Measurements from ENCODE around the gene PPARA. TPM values are rescaled to one million over a fixed set of nuclear protein-coding genes. Genes with fewer than 3 reads are reported as not detected.
A peak's percentile ranks its signal among the peaks of the same experiment; 100 is the strongest.

Gene PPARA
- total RNA-seq, 2 experiments from 2014 or later, result 20.7 to 24.9 TPM

DNA sequence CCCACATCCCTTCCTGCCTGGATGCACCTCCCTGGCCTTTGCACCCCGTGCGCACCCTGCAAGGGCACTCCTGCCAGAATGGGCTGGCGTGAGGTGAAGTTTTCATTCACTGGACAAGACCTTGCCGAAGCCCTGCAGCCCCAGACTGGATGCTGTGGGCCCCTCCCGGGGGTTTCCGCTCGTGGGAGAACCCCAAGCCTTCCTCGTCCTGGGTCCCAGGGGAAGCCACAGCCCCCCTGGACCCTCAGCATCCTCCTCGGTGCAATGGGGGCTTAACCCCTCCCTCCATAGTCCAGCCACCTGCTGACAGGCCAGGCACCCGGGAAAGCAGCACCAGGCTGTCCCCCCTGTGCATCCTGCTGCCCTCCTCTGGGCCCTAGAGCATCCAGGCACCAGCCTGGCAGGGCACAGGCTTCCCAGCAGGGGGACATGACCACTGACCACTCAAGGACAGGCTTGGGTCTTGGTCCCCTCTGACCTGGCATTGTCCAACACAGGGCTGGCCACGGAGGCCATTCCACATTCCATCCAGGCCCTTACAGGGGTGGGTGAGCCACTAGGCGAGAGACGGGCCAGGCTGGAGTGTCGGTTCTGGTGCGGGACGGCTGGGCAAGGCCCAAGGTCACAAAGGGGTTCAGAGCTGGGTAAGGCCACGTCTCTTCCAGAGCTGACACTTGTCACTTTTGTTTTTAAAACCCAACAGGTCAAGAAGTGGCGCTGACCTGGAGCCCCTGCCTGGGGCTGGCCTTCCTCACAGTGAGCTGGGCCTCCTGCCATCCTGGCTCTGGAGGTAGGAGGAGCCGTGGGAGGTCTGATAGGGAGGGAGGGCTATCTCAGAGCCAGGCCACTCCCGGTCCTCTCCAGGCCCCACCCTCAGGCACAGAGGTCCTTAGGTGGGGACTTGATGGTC is 41.5 kb upstream of the PPARA start:
- POLR2A ChIA-PET, result no interaction called here
- Mint-ChIP-seq H3K36me3 (no peaks in the 10 kb centered on the region), H3K4me3 (no peak overlapping the region), H3K27ac (no peak overlapping the region), H3K9me3 (no peaks in the 10 kb centered on the region), H3K27me3 (no peaks in the 10 kb centered on the region), H3K4me1 (no peaks in the 10 kb centered on the region)
- DNase-seq, result no peak
- no peak for ATAC-seq (ENCODE audit: low read depth)

GRCh38 chr22:46109474-46110003 is 40.8 kb upstream of the PPARA start:
- Mint-ChIP-seq H3K27me3 (no peaks in the 10 kb centered on the region), H3K36me3 (no peaks in the 10 kb centered on the region), H3K4me3 (no peak overlapping the region), H3K27ac (no peak overlapping the region), H3K9me3 (no peaks in the 10 kb centered on the region), H3K4me1 (no peaks in the 10 kb centered on the region)
- POLR2A ChIA-PET, result no interaction called here
- DNase-seq (no peak), ATAC-seq (ENCODE audit: low read depth) (no peak)

DNA sequence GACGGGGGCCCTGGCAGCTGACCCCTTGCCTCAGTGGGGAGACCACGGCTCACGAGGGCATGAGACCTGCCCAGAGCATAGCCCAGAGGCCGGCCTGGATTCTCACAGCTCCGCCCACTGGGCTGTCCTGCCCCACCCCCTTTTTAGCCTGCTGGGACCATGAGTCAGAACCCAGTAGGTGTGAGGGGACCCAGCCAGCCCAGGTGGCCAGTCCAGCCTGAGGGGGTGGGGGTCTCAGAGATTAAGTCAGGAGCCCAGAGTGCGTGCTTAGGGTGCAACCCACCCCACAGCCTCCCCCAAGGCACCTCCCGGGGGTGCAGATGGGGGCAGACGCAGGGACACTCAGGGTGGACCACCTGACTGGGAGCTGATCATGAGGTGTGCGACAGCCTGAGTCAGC is 40.1 kb upstream of the PPARA start:
- Mint-ChIP-seq H3K27me3 (no peaks in the 10 kb centered on the region), H3K36me3 (no peaks in the 10 kb centered on the region), H3K27ac (no peak overlapping the region), H3K9me3 (no peaks in the 10 kb centered on the region), H3K4me1 (no peaks in the 10 kb centered on the region), H3K4me3 (no peak overlapping the region)
- POLR2A ChIA-PET, result no interaction called here
- no peak for ATAC-seq (ENCODE audit: low read depth)
- DNase-seq, result no peak

DNA sequence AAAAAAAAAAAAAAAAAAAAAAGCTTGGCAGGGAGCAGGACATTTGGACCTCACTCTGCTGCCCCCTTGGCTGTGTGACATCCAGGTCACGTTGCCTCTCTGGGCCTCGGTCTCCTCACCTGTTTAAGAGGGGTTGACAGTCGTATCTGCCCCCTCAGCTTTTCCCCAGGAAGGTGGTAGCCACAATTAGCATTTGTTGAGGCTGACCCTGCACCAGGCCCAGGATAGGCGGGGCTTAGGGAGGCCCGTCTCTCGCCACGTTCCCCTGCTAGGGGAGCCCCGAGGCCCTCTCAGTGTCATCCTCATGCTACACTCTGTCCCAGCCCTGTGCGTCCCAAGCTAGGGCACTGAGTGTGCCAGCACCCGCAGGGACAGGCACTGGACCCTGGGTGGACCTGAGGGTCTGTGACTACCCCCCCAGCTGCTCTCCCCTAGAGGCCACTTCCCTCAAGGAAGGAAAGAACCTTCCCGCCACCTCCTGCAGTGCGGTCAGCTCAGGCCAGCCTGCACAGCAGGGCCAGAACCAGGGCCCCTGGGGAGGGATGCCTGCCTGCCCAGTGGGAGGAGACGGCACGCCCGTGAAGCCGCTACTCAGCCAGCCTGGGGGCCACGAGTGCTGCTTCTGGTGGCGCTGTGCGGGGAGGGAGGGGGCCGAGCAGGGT is 38.5 kb upstream of the PPARA start:
- Mint-ChIP-seq H3K27me3 (no peaks in the 10 kb centered on the region), H3K9me3 (no peaks in the 10 kb centered on the region), H3K27ac (no peak overlapping the region), H3K36me3 (no peaks in the 10 kb centered on the region), H3K4me3 (no peak overlapping the region), H3K4me1 (no peaks in the 10 kb centered on the region)
- ATAC-seq (ENCODE audit: low read depth) (no peak), DNase-seq (no peak)
- POLR2A ChIA-PET, result no interaction called here

GRCh38 chr22:46112405-46112804 is 37.9 kb upstream of the PPARA start:
- Mint-ChIP-seq H3K4me1 (no peaks in the 10 kb centered on the region), H3K27me3 (no peaks in the 10 kb centered on the region), H3K36me3 (no peaks in the 10 kb centered on the region), H3K27ac (no peak overlapping the region), H3K9me3 (no peaks in the 10 kb centered on the region), H3K4me3 (no peak overlapping the region)
- DNase-seq, result no peak
- POLR2A ChIA-PET, result no interaction called here
- no peak for ATAC-seq (ENCODE audit: low read depth)

DNA sequence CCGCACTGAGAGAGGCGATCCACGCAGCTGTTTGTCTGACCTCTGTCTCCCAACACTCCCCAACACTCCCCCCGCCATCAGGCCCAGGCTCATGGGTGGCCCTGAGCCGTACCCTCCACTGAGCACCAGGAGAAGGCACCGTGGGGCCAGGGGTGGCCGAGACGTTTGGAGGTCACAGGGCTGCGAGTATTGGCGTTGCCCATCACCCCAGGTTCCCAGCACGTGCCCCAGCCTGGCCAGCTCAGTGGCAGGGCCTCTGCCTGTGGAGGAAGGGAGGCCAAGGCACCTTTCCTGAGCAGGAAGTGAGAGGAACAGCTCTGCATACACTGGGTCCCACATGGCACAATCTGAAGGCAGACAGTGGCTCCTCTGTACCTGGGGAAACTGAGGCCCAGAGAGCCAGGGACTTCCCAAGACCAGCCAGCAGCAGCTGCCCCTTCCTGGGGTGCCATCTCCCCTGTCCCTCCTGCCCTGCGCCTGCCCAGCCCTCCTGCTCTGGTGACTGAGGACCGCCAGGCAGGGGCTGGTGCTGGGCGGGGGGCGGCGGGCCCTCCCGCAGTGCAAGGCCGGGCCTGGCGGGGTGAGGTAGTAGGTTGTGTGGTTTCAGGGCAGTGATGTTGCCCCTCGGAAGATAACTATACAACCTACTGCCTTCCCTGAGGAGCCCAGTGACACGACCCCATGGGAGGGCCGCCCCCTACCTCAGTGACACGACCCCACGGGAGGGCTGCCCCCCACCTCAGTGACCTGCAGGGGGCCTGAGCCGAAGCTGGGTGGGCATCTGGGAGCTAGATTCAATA is 37.0 kb upstream of the PPARA start:
- POLR2A ChIA-PET, result no interaction called here
- no peak overlapping the region for H3K27ac Mint-ChIP-seq
- ATAC-seq (ENCODE audit: low read depth), result no peak
- H3K36me3 Mint-ChIP-seq, result no peaks in the 10 kb centered on the region
- no peaks in the 10 kb centered on the region for H3K9me3 Mint-ChIP-seq
- no peak for DNase-seq
- no peaks in the 10 kb centered on the region for H3K4me1 Mint-ChIP-seq
- no peaks in the 10 kb centered on the region for H3K27me3 Mint-ChIP-seq
- H3K4me3 Mint-ChIP-seq, result no peak overlapping the region

DNA sequence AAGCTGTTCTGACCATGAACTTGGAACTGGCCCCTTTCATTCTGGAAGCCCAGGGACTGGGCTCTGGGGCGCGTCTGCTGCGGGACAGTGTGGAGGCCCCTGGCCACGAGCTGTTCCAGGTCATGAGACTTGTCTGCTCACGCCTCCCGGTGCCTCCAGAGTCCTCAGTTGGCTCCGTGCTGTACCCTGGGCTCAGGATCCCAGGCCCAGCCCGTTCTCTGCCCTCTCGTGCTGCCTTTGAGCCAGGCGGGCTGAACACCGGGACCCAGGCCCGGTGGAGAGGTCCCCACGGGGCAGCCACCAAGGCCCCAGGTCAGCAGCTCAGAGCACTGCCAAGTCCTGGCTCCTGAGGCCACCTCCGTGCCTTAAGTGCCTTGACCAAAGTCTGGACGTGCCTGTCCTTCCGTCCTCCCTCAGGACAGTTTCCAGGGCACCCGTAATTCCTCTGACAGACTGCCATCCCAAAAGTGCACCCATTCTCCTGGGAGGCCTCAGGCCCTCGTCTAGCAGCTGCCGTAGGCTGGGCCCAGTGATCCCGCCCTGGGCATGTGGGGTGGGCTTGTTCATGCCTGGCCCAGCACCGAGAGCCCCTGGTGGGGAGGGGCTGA is 36.3 kb upstream of the PPARA start:
- peaks cover under 1% of the 10 kb centered on the region for H3K4me1 Mint-ChIP-seq
- ATAC-seq (ENCODE audit: low read depth) (no peak), DNase-seq (no peak)
- H3K9me3 Mint-ChIP-seq, result no peaks in the 10 kb centered on the region
- H3K36me3 Mint-ChIP-seq, result no peaks in the 10 kb centered on the region
- no peak overlapping the region for H3K27ac Mint-ChIP-seq
- H3K27me3 Mint-ChIP-seq, result no peaks in the 10 kb centered on the region
- H3K4me3 Mint-ChIP-seq, result no peak overlapping the region
- POLR2A ChIA-PET, result no interaction called here

GRCh38 chr22:46114518-46115387 is 35.6 kb upstream of the PPARA start:
- Mint-ChIP-seq H3K9me3 (no peaks in the 10 kb centered on the region), H3K27me3 (no peaks in the 10 kb centered on the region), H3K36me3 (no peaks in the 10 kb centered on the region), H3K27ac (no peak overlapping the region), H3K4me3 (no peak overlapping the region), H3K4me1 (peaks cover 2% of the 10 kb centered on the region)
- ATAC-seq (ENCODE audit: low read depth), result no peak
- POLR2A ChIA-PET, result interaction anchor here (1.0 kb wide), 1 partner anchor 119 kb away, joined by 3 read pairs; no protein-coding TSS in a partner anchor
- no peak for DNase-seq

DNA sequence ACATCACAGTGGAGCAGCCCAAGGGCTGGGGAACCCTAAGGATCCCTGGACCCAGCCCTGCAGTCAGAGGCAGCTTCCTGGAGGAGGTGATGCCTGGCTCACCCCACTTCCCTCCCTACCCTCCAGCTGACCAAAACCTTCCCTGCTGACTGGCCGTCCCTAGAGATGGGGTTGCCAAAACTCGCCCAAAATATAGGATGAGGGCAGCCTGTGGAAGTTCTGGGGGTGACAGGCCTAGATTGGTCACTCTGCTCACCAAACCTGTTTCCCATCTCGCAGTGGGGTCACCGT is 35.0 kb upstream of the PPARA start:
- H3K27ac Mint-ChIP-seq, result no peak overlapping the region
- H3K4me3 Mint-ChIP-seq, result no peak overlapping the region
- no peaks in the 10 kb centered on the region for H3K9me3 Mint-ChIP-seq
- no peaks in the 10 kb centered on the region for H3K36me3 Mint-ChIP-seq
- no peaks in the 10 kb centered on the region for H3K27me3 Mint-ChIP-seq
- no peak for DNase-seq
- POLR2A ChIA-PET, result interaction anchor here (1.0 kb wide), 1 partner anchor 119 kb away, joined by 3 read pairs; no protein-coding TSS in a partner anchor
- ATAC-seq (ENCODE audit: low read depth), result no peak
- peaks cover 2% of the 10 kb centered on the region for H3K4me1 Mint-ChIP-seq

DNA sequence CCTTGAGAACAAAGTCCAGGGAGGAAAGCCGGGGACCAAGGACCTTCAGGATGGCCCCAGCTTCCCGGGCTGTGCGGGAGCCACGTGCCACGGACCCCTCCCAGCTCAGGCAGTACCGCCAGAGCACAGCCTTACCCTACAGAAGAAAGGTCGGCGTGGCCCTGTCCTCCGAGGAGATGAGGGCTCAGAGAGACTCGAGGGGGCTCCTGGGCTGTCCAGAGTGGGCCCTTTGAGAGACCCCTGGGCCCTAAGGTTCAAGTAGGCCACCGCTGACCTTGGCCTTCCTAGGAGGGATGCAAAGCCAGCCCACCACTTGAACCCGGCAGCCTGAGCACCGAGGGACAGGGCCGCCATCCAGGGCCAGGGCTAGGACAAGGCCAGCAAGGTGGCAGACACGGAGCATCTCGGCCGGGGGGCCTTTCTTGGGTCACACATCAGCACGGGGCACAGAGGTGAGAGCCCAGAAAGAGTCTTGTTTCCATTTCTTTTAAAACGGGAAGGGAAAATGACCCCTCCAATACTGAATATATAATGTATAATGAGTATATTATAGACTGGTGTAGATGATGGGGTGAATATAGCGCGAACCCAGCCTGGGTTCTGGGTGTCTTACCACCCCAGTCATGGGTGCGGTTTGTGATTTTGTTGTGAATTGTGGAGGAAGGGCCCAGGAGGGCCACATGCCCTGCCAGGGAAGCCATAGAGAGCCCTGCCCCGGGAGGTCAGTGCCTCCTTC is 34.4 kb upstream of the PPARA start:
- POLR2A ChIA-PET, result interaction anchor here (0.7 to 1.4 kb wide), 4 partner anchors 109 to 783 kb away, joined by 3 to 7 read pairs (median 3); no protein-coding TSS in a partner anchor

GRCh38 chr22:46116491-46116958 is 33.8 kb upstream of the PPARA start:
- POLR2A ChIA-PET, result interaction anchor here (0.7 to 1.4 kb wide), 7 partner anchors 80 to 783 kb away, joined by 3 to 7 read pairs (median 3); partner anchors contain the start of gene GTSE1
- H3K4me1 Mint-ChIP-seq, result peaks cover 2% of the 10 kb centered on the region
- DNase-seq, result peak; percentile 90
- no peaks in the 10 kb centered on the region for H3K9me3 Mint-ChIP-seq
- ATAC-seq (ENCODE audit: low read depth), result peak; percentile 88
- H3K27me3 Mint-ChIP-seq, result no peaks in the 10 kb centered on the region
- H3K4me3 Mint-ChIP-seq, result no peak overlapping the region
- peak overlapping the region; percentile 34 for H3K27ac Mint-ChIP-seq
- no peaks in the 10 kb centered on the region for H3K36me3 Mint-ChIP-seq

More for the DNA sequence above, 34.4 kb upstream of the PPARA start:
- no peaks in the 10 kb centered on the region for H3K27me3 Mint-ChIP-seq
- DNase-seq, result no peak
- H3K4me3 Mint-ChIP-seq, result no peak overlapping the region
- no peaks in the 10 kb centered on the region for H3K36me3 Mint-ChIP-seq
- no peaks in the 10 kb centered on the region for H3K9me3 Mint-ChIP-seq
- ATAC-seq (ENCODE audit: low read depth), result no peak
- H3K27ac Mint-ChIP-seq, result no peak overlapping the region
- H3K4me1 Mint-ChIP-seq, result peaks cover 2% of the 10 kb centered on the region

Data from activated naive CD8-positive, alpha-beta T cell treated with anti-CD3 and anti-CD28 coated beads, Interleukin-2, amount 10 ng/mL, durations not matched to agents 7 days and 5 days (primary cell).